WERI-Rb-1 (cell line): ENCODE results near the gene CNOT1.

Experiments used
- DNase-seq: peaks from one replicate; pipeline ENCODE4 v3.0.0-alpha.2; 2020
- H3K27ac ChIP-seq: fragments of 250-450 bp; sonication (Bioruptor Pico); 2 replicates; pipeline ENCODE4 v1.5.1; 2020; ENCODE audit warnings: mild to moderate bottlenecking, moderate library complexity
- H3K27me3 ChIP-seq: fragments of 250-450 bp; sonication (Bioruptor Pico); 2 replicates; pipeline ENCODE4 v1.5.1; 2021; ENCODE audit warnings: mild to moderate bottlenecking, low read depth, moderate library complexity; ENCODE audit not compliant: insufficient read depth, severe bottlenecking
- H3K36me3 ChIP-seq: fragments of 250-450 bp; sonication (Bioruptor Pico); 2 replicates; pipeline ENCODE4 v1.5.1; 2020; ENCODE audit warnings: mild to moderate bottlenecking, moderate library complexity
- H3K4me3 ChIP-seq: 2 replicates; pipeline ENCODE4 v1.5.1; 2011; ENCODE audit warnings: low read depth, mild to moderate bottlenecking, control low read depth, low read length
- H3K9me3 ChIP-seq: fragments of 250-450 bp; sonication (Bioruptor Pico); 2 replicates; pipeline ENCODE4 v1.5.1; 2021; ENCODE audit warnings: mild to moderate bottlenecking, moderate library complexity; ENCODE audit not compliant: severe bottlenecking
- TF ChIP-seq, protein P1 (sequence below): IDR thresholded peaks from 2 replicates; pipeline ENCODE4 v1.5.1; 2011; ENCODE audit warnings: low read depth, mild to moderate bottlenecking, control low read depth, inconsistent platforms, low read length

CNOT1 gene

DNA sequence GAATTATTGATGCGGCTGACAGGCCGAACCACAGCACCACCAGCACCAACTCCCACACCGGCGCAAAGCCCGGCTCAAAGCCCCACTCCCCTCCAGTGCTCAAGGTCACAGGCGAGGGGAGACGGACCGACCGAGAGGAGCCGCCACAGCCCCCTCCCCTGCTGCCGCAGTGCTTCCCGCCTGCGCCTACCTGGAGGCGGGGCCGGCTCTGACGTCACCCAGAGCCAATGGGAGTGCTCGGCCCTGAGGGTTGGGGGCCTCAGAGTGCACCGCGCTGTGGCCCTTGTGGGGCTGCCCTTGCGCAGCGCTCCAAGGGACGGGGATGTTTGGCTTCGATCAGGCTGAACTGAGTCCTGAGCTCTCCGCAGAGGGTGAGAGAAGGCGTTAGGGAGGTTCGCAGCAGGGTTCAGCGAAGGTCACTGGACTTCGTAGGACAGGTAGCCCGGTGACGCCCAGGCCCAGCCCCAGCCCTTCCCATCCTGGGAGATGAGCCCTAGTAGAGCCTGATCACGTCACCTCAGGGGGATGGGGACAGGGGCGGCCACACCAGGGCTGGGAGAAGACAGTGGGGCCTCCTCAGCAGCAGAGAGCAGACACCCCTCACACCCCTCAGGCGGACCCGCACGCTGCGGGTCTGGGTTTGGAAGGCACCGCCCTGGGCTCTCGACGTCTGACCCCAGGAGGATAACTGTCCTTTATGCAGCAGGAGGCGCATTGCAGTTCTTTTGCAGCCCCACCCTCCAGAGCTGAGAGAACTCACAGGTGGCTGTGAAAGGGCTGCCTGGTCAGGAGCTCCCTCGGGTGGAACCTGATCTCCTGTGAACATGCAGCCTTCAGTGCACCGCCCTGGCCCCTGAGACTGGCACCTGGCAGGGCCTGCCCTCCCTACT is 128.1 kb downstream of the CNOT1 start:
- no peaks in the 10 kb centered on the region for H3K27me3 ChIP-seq
- TF ChIP-seq, protein P1, sequence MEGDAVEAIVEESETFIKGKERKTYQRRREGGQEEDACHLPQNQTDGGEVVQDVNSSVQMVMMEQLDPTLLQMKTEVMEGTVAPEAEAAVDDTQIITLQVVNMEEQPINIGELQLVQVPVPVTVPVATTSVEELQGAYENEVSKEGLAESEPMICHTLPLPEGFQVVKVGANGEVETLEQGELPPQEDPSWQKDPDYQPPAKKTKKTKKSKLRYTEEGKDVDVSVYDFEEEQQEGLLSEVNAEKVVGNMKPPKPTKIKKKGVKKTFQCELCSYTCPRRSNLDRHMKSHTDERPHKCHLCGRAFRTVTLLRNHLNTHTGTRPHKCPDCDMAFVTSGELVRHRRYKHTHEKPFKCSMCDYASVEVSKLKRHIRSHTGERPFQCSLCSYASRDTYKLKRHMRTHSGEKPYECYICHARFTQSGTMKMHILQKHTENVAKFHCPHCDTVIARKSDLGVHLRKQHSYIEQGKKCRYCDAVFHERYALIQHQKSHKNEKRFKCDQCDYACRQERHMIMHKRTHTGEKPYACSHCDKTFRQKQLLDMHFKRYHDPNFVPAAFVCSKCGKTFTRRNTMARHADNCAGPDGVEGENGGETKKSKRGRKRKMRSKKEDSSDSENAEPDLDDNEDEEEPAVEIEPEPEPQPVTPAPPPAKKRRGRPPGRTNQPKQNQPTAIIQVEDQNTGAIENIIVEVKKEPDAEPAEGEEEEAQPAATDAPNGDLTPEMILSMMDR = peak; percentile 24; the same call in 1 of the 2 replicates
- H3K27ac ChIP-seq = peak overlapping the region; percentile 69
- peak; percentile 80 for DNase-seq
- H3K9me3 ChIP-seq = no peaks in the 10 kb centered on the region
- H3K4me3 ChIP-seq = peak overlapping the region; percentile 52
- no peaks in the 10 kb centered on the region for H3K36me3 ChIP-seq

DNA sequence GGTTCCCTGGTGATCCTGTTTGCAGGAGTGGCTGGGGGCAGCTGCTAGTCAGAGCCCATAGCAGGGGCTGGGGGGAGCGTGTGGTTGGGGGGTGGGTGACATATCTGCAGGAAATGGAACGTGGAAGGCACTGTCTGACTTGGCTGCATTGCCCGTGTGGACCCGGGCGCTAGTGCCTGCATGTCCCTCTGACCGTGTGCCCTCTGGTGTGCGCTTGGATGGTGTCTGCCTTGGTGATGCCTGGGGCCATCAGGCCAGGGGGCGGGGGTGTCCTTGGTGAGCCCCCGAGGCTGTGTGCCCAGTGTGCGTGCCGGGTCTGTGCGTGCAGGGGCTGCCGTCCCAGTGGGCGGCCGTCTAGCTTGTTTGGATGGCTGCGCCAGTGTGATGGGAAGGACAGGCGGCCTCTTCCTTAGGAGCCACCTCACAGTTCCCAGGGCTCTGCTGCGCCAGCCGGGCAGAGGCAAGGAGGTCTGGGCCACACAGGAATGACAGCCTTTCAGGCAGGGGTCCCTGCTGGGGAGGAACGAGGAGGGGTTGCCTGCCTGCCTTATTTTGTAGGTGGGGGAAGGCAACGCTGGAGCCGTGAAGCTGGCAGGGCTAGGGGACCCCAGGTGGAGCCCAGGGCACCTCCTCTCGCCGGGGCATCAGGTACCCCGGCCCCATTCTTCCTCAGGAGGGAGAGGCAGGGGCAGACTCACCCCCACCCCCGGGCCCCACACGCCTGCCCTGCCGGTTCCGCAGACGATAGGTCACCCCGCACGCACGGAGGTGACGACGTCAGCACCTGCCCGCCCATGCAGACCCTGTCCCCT is 129.0 kb downstream of the CNOT1 start:
- no peaks in the 10 kb centered on the region for H3K36me3 ChIP-seq
- H3K27ac ChIP-seq = peak overlapping the region; percentile 69
- H3K4me3 ChIP-seq = peak overlapping the region; percentile 52
- no peaks in the 10 kb centered on the region for H3K27me3 ChIP-seq
- no peaks in the 10 kb centered on the region for H3K9me3 ChIP-seq
- DNase-seq = no peak
- TF ChIP-seq, protein P1 = no peak

DNA sequence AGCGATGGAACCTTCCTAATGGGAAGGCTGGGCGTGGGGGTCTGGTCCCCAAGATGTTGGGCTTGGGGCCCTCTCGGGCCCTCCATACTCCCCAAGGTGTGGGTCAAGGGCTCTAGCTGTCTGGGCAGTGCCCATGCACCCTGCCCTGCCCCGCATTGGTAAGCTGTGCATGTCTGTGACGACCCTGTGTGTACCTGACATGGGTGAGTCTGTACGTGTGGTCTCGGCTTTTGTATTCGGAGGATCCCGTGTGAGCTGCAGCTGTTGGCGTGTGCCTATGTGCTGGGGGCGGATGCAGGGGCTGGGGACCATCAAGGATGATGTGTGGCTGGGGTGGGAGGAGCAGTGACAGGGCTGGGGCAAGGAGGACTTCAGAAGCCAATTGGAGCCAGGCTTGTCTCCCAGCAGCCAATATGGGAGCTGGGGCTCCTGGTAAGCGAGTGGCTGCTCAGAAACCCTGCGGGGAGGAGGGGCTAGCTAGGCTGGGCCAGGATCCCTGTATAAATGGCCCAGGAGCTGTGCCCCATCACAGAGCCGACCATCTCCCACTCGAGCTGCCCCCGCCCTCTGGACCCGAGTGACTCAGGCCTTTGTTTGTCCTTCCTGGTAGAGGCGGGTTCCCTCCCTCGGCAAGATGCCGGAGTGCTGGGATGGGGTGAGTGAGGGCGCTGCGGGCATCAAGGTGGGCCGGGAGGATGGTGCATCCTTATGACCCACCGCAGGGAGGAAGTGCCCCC is 129.8 kb downstream of the CNOT1 start, which contains the start of gene NDRG4:
TSS of gene NDRG4 (plus strand) at position 529 of the 737 bp plus-strand sequence. CDS start at position 635, 106 bp downstream.
- Histone ChIP-seq H3K36me3 (no peaks in the 10 kb centered on the region), H3K27me3 (no peaks in the 10 kb centered on the region), H3K9me3 (no peaks in the 10 kb centered on the region), H3K27ac (peak within 1 kb of the TSS; percentile 69), H3K4me3 (peak within 1 kb of the TSS; percentile 52)
- peak; percentile 70 for DNase-seq
- TF ChIP-seq, protein P1 = no peak

DNA sequence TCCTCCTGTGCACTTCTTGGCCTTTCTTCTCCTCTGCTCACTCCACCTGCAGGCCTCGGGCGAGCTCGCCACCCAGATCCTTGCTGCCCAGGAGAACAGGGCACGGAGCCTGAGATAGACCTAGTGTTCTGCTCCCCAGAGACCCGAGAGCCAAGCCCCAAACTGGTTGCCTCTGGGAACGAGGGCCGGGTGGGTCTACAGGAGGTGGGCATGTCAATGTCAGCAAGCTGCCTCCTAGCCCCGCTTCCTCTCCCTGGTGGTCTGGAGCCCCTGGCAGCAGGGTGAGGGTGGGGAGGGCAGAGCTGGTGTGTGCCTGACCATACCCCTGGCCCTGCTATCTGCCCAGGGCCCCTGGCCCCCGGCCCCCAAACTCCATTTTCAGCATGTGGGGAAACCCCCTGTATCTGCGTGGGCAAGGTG is 130.5 kb downstream of the CNOT1 start:
- no peaks in the 10 kb centered on the region for H3K27me3 ChIP-seq
- no peak overlapping the region for H3K4me3 ChIP-seq

More for the DNA sequence above, 130.5 kb downstream of the CNOT1 start:
- DNase-seq = no peak
- TF ChIP-seq, protein P1 = no peak
- Histone ChIP-seq H3K27ac (no peak overlapping the region), H3K36me3 (no peaks in the 10 kb centered on the region), H3K9me3 (no peaks in the 10 kb centered on the region)
